B cell (primary cell): ENCODE results near the gene HES1.

Experiments used
- EZH2 ChIP-seq: IDR thresholded peaks from 2 replicates; pipeline ENCODE4 v1.6.1; 2012; ENCODE audit warnings: borderline replicate concordance, low read depth, mild to moderate bottlenecking, moderate library complexity, low read length; ENCODE audit not compliant: insufficient read depth, poor library complexity, severe bottlenecking
- TF ChIP-seq, protein P1 (sequence below): fragments of 200-600 bp; IDR thresholded peaks from one replicate; pipeline ENCODE4 v1.8.0; 2022; ENCODE audit warnings: antibody characterized with exemption, mild to moderate bottlenecking

GRCh38 chr3:194174980-194175379 is 39.0 kb downstream of the HES1 start:
- TF ChIP-seq, protein P1, sequence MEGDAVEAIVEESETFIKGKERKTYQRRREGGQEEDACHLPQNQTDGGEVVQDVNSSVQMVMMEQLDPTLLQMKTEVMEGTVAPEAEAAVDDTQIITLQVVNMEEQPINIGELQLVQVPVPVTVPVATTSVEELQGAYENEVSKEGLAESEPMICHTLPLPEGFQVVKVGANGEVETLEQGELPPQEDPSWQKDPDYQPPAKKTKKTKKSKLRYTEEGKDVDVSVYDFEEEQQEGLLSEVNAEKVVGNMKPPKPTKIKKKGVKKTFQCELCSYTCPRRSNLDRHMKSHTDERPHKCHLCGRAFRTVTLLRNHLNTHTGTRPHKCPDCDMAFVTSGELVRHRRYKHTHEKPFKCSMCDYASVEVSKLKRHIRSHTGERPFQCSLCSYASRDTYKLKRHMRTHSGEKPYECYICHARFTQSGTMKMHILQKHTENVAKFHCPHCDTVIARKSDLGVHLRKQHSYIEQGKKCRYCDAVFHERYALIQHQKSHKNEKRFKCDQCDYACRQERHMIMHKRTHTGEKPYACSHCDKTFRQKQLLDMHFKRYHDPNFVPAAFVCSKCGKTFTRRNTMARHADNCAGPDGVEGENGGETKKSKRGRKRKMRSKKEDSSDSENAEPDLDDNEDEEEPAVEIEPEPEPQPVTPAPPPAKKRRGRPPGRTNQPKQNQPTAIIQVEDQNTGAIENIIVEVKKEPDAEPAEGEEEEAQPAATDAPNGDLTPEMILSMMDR: no peak
- TF ChIP-seq EZH2: no peak
